CD4-positive, alpha-beta T cell (primary cell): ENCODE results near the gene CSRP1. TPM values are rescaled to one million over a fixed set of nuclear protein-coding genes. Genes with fewer than 3 reads are reported as not detected.

ENCODE experiments used
- ATAC-seq: fragments of 200-7000 bp; cut with Tn5 transposase; one replicate; pipeline ENCODE4 v1.10.0; 2022; ENCODE audit warnings: mild to moderate bottlenecking; ENCODE audit not compliant: poor library complexity
- CTCF ChIA-PET: fragments of 350-600 bp; sonication (Branson Sonifier 250); formaldehyde crosslinking; loops from one replicate; lab custom pipeline; 2021; ENCODE audit warnings: antibody characterized with exemption, inconsistent platforms; lab: Charles Lee
- POLR2A ChIA-PET: fragments of 350-600 bp; sonication (Branson Sonifier 250); formaldehyde crosslinking; loops from one replicate; lab custom pipeline; 2021; ENCODE audit warnings: antibody characterized with exemption, inconsistent platforms; lab: Charles Lee
- DNase-seq, 14 experiments: peaks; one replicate each; pipeline ENCODE4 v3.0.0-alpha.2; 2013 to 2020; ENCODE audit warnings: mixed read lengths in 2 of 14
- H3K27ac ChIP-seq, 2 donors: one replicate each; pipeline versions ENCODE4 v1.5.1 to v1.7.0; 2013; ENCODE audit warnings: low read length in 2 of 2, low read depth in 1 of 2, mild to moderate bottlenecking in 1 of 2
- H3K27me3 ChIP-seq, 2 experiments: 1 replicate in 1 of 2; 2 replicates in 1 of 2; pipeline versions ENCODE4 v1.6.1 to v1.7.0; 2013; ENCODE audit warnings: low read length in 2 of 2, control low read depth in 1 of 2, mild to moderate bottlenecking in 1 of 2, moderate library complexity in 1 of 2; ENCODE audit not compliant: insufficient read depth in 2 of 2, control insufficient read depth in 1 of 2
- H3K36me3 ChIP-seq: one replicate; pipeline ENCODE4 v1.6.1; 2013; ENCODE audit warnings: low read length, control low read depth; ENCODE audit not compliant: insufficient read depth
- H3K4me1 ChIP-seq: one replicate; pipeline ENCODE4 v1.6.1; 2013; ENCODE audit warnings: low read length, control low read depth; ENCODE audit not compliant: insufficient read depth
- H3K4me3 ChIP-seq: one replicate; pipeline ENCODE4 v1.5.1; 2013; ENCODE audit warnings: mild to moderate bottlenecking, low read length, moderate library complexity
- H3K9me3 ChIP-seq, 2 experiments: 1 replicate in 1 of 2; 2 replicates in 1 of 2; pipeline versions ENCODE4 v1.6.1 to v1.7.0; 2013; ENCODE audit warnings: low read length in 2 of 2, mild to moderate bottlenecking in 2 of 2, control low read depth in 1 of 2, moderate library complexity in 1 of 2; ENCODE audit not compliant: control insufficient read depth in 1 of 2, insufficient read depth in 1 of 2
- H3K27ac Mint-ChIP-seq: one replicate; pipeline ENCODE4 v1.8.0; 2020; ENCODE audit warnings: mixed read lengths
- H3K27me3 Mint-ChIP-seq: one replicate; pipeline ENCODE4 v1.8.0; 2021; ENCODE audit warnings: mixed read lengths
- H3K36me3 Mint-ChIP-seq: one replicate; pipeline ENCODE4 v1.8.0; 2021; ENCODE audit warnings: low read depth, mixed read lengths
- H3K4me1 Mint-ChIP-seq: one replicate; pipeline ENCODE4 v1.8.0; 2021; ENCODE audit warnings: low read depth, mixed read lengths
- H3K4me3 Mint-ChIP-seq: one replicate; pipeline ENCODE4 v1.8.0; 2020; ENCODE audit warnings: mild to moderate bottlenecking, mixed read lengths
- H3K9me3 Mint-ChIP-seq: one replicate; pipeline ENCODE4 v1.8.0; 2020; ENCODE audit warnings: mixed read lengths
- intact Hi-C, 2 experiments: fragments of 100-400 bp; cut with DNase I in 1 of 2; cut with micrococcal nuclease in 1 of 2; formaldehyde crosslinking; loops; one replicate each; pipeline versions ENCODE4 v1.15.1 to v1.9.0; 2023 to 2025; cut with DNase I, micrococcal nuclease
- total RNA-seq, 174 experiments: library from RNA in 2 of 174; stranded (reverse) in 2 of 174; gene quantifications; one replicate each; pipeline ENCODE4 v1.2.3 and lab custom pipeline; 2021 to 2026
- TF ChIP-seq, protein P1 (sequence below): fragments of 200-600 bp; IDR thresholded peaks from one replicate; pipeline ENCODE4 v1.8.0; 2022; ENCODE audit warnings: antibody characterized with exemption, mild to moderate bottlenecking

CSRP1 gene
- total RNA-seq, 2 experiments from 2014 or later = 34.8 to 39.9 TPM

DNA sequence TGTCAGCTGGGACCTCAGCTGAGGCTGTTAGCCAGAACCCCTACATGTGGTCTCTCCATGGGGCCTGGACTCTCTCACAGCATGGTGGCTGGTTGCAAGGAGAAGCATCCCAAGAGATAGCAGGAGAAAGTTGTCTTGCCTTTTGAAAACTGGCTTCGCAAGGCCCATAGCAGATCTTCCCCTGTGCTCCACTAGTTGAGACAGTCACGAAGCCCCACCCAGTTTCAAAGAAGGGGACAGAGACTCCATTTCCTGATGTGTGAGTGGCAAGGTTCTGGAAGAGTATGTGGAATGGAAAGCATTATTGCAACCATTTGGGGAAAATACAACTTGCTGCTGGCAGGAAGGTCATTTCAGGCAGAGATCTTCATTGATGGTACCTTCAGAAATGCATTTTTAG, 7.5 kb upstream of the CSRP1 start:
- DNase-seq = no peak
- TF ChIP-seq, protein P1, sequence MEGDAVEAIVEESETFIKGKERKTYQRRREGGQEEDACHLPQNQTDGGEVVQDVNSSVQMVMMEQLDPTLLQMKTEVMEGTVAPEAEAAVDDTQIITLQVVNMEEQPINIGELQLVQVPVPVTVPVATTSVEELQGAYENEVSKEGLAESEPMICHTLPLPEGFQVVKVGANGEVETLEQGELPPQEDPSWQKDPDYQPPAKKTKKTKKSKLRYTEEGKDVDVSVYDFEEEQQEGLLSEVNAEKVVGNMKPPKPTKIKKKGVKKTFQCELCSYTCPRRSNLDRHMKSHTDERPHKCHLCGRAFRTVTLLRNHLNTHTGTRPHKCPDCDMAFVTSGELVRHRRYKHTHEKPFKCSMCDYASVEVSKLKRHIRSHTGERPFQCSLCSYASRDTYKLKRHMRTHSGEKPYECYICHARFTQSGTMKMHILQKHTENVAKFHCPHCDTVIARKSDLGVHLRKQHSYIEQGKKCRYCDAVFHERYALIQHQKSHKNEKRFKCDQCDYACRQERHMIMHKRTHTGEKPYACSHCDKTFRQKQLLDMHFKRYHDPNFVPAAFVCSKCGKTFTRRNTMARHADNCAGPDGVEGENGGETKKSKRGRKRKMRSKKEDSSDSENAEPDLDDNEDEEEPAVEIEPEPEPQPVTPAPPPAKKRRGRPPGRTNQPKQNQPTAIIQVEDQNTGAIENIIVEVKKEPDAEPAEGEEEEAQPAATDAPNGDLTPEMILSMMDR = no peak
- no peak for ATAC-seq
- Histone ChIP-seq H3K27me3 (no peaks in the 10 kb centered on the region), H3K4me3 (no peak overlapping the region), H3K4me1 (peaks cover 4% of the 10 kb centered on the region), H3K9me3 (no peaks in the 10 kb centered on the region), H3K36me3 (peaks cover 2% of the 10 kb centered on the region), H3K27ac (no peak overlapping the region)
- POLR2A ChIA-PET = interaction anchor here (2.8 kb wide), 1 partner anchor 33 kb away, joined by 36 read pairs; no protein-coding TSS in a partner anchor
- CTCF ChIA-PET = interaction anchor here (3.3 to 8.0 kb wide), 2 partner anchors 34 to 67 kb away, joined by 27 to 187 read pairs; no protein-coding TSS in a partner anchor
- intact Hi-C loops = no loop called here
- H3K4me3 Mint-ChIP-seq = no peak overlapping the region
- no peak overlapping the region for H3K27ac Mint-ChIP-seq
- H3K9me3 Mint-ChIP-seq = no peaks in the 10 kb centered on the region
- H3K36me3 Mint-ChIP-seq = peaks cover 8% of the 10 kb centered on the region
- no peaks in the 10 kb centered on the region for H3K27me3 Mint-ChIP-seq
- H3K4me1 Mint-ChIP-seq = peaks cover 11% of the 10 kb centered on the region

DNA sequence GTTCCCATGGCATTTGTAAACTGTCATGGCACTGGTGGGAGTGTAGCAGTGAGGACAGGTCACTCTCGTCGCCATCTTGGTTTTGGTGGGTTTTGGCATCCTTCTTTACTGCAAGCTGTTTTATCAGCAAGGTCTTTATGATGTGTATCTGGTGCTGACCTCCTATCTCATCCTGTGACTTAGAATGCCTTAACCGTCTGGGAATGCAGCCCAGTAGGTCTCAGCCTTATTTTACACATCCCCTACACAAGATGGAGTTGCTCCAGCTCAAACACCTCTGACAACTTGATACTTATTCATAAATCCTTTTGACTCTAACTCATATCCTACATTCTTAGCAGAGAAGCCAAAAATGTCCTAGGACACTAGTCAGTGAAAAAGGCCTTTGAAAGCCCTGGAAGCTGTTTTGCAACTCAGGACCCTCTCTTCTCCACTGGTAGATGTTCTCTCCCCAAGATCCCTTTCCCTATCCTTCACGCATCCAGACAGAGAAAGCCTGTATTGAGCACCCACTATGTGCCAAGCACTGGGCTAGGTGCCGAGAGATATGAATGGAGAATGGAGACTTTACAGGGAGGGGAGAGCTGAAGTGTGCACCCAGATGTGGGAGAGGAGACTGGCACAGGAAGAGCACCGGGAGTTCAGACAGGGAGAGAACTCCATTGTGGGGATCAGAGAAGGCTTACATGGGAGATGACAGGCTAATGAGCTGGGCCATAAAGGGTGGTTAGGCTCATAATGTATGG, 6.7 kb upstream of the CSRP1 start:
- TF ChIP-seq, protein P1 = no peak
- H3K4me3 ChIP-seq = no peak overlapping the region
- H3K36me3 Mint-ChIP-seq = peaks cover 8% of the 10 kb centered on the region
- H3K9me3 ChIP-seq = no peaks in the 10 kb centered on the region
- peaks cover 4% of the 10 kb centered on the region for H3K4me1 ChIP-seq
- POLR2A ChIA-PET = interaction anchor here (1.0 to 2.8 kb wide), 6 partner anchors 8 to 66 kb away, joined by 3 to 36 read pairs (median 4); no protein-coding TSS in a partner anchor
- H3K9me3 Mint-ChIP-seq = no peaks in the 10 kb centered on the region
- H3K4me1 Mint-ChIP-seq = peaks cover 18% of the 10 kb centered on the region
- no peak overlapping the region for H3K27ac ChIP-seq
- no peak overlapping the region for H3K27ac Mint-ChIP-seq
- ATAC-seq (no peak), DNase-seq (no peak)
- H3K27me3 Mint-ChIP-seq = no peaks in the 10 kb centered on the region
- H3K27me3 ChIP-seq = no peaks in the 10 kb centered on the region
- H3K36me3 ChIP-seq = no peaks in the 10 kb centered on the region
- CTCF ChIA-PET = interaction anchor here (0.6 to 8.0 kb wide), 22 partner anchors 9 to 441 kb away, joined by 3 to 187 read pairs (median 4); no protein-coding TSS in a partner anchor
- H3K4me3 Mint-ChIP-seq = no peak overlapping the region
- intact Hi-C loops = loop anchor here (1.0 kb wide), 2 partner anchors 31 to 65 kb away; no protein-coding TSS in a partner anchor

DNA sequence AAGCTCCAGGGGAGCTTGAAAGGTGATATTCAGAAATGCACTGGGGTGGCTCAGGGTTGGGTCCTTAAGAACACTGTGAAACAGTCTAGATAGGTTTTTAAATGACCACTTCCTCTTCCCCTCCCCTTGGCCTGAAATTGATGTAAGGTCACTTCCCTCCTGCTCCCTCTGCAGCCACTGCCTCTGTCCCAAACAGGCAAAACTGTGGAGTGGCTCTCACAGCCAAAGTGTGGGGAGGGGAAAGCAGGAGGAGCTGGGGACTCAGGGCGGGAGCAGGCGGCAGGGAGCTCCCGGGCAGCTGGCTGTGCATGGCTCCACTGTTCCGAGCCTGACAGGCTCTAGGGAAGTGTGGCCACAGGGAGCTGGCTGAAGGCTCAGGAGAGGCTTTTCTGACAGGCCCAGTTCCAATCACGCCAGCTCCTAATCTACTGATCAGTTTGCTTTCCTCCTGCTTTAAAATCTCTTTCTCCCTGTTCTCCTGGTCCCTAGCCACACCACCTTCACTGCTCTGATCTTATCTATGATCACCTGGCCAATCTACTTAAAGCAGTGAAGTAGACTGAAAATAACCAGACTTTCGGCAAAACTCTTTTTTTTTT, 5.1 kb upstream of the CSRP1 start:
- H3K4me1 Mint-ChIP-seq = peaks cover 29% of the 10 kb centered on the region
- Histone ChIP-seq H3K9me3 (no peaks in the 10 kb centered on the region), H3K27ac (no peak overlapping the region), H3K4me1 (peaks cover 15% of the 10 kb centered on the region), H3K36me3 (no peaks in the 10 kb centered on the region), H3K27me3 (no peaks in the 10 kb centered on the region), H3K4me3 (no peak overlapping the region)
- DNase-seq (peak in 1 of 14 experiments; percentile 21), ATAC-seq (no peak)
- CTCF ChIA-PET = interaction anchor here (0.7 to 8.0 kb wide), 6 partner anchors 10 to 64 kb away, joined by 3 to 187 read pairs (median 19); no protein-coding TSS in a partner anchor
- H3K27ac Mint-ChIP-seq = no peak overlapping the region
- H3K36me3 Mint-ChIP-seq = peaks cover 8% of the 10 kb centered on the region
- H3K27me3 Mint-ChIP-seq = no peaks in the 10 kb centered on the region
- POLR2A ChIA-PET = interaction anchor here (1.1 to 2.8 kb wide), 3 partner anchors 10 to 64 kb away, joined by 3 to 36 read pairs (median 4); no protein-coding TSS in a partner anchor
- intact Hi-C loops = no loop called here
- H3K4me3 Mint-ChIP-seq = no peak overlapping the region
- no peaks in the 10 kb centered on the region for H3K9me3 Mint-ChIP-seq
- TF ChIP-seq, protein P1 = no peak
